A549 (cell line): ENCODE measurements around the gene ZCCHC17. TPM values are rescaled to one million over a fixed set of nuclear protein-coding genes. Genes with fewer than 3 reads are reported as not detected.

ENCODE experiments used
- ATAC-seq, 2 experiments: fragments of 200-7000 bp in 1 of 2; fragments of >200 bp in 1 of 2; cut with Nextera tagmentation in 1 of 2; cut with Tn5 transposase in 1 of 2; 3 replicates each; pipeline versions ENCODE4 v1.8.0 to v1.9.1; 2018 to 2020; ENCODE audit warnings: mild to moderate bottlenecking in 1 of 2, moderate library complexity in 1 of 2
- CTCF ChIA-PET: fragments of 300-600 bp; sonication (Branson Sonifier 250); formaldehyde crosslinking; extraction: SDS; loops from one replicate; lab custom pipeline; 2021; ENCODE audit warnings: antibody characterized with exemption, inconsistent platforms; lab: Yijun Ruan, JAX
- POLR2A ChIA-PET: fragments of 350-600 bp; formaldehyde crosslinking; extraction: SDS; loops from one replicate; lab custom pipeline; 2021; ENCODE audit warnings: antibody characterized with exemption, inconsistent platforms; lab: Yijun Ruan, JAX
- DNase-seq, 2 experiments: peaks; one replicate each; pipeline versions ENCODE4 v3.0.0 to v3.0.0-alpha.2; 2011 to 2016; ENCODE audit warnings: low read depth in 1 of 2, low spot score in 1 of 2
- FAIRE-seq: peaks from 2 replicates; lab custom pipeline; 2011; peaks lifted over from hg19 to GRCh38; lab: Jason Lieb, UNC
- H3K27ac ChIP-seq, 2 experiments: fragments of >200 bp; sonication (Bioruptor Twin); formaldehyde crosslinking; 3 replicates each; pipeline ENCODE4 v1.5.1; 2016 to 2017
- H3K4me1 ChIP-seq: fragments of >200 bp; sonication (Bioruptor Twin); formaldehyde crosslinking; 3 replicates; pipeline ENCODE4 v1.6.1; 2016
- H3K4me2 ChIP-seq: fragments of >200 bp; sonication (Bioruptor Twin); formaldehyde crosslinking; 3 replicates; pipeline ENCODE4 v1.6.1; 2016
- H3K4me3 ChIP-seq: fragments of >200 bp; sonication (Bioruptor Twin); formaldehyde crosslinking; 3 replicates; pipeline ENCODE4 v1.5.1; 2016
- H3K9me3 ChIP-seq: fragments of >200 bp; sonication (Bioruptor Twin); formaldehyde crosslinking; 3 replicates; pipeline ENCODE4 v1.6.1; 2016
- BCL3 ChIP-seq: fragments of >200 bp; sonication (Bioruptor Twin); formaldehyde crosslinking; IDR thresholded peaks from 3 replicates; pipeline ENCODE4 v1.6.1; 2016
- CHD2 ChIP-seq: fragments of 150-350 bp; IDR thresholded peaks from 2 replicates; pipeline ENCODE4 v1.6.1; 2014; ENCODE audit warnings: low read length; ENCODE audit not compliant: partially characterized antibody
- CTCF ChIP-seq: fragments of >200 bp; sonication (Bioruptor Twin); formaldehyde crosslinking; IDR thresholded peaks from 3 replicates; pipeline ENCODE4 v1.5.1; 2016
- EHMT2 ChIP-seq: fragments of 200-600 bp; sonication (generic); IDR thresholded peaks from 2 replicates; pipeline ENCODE4 v1.6.1; 2016; ENCODE audit warnings: antibody characterized with exemption, low read depth, mild to moderate bottlenecking, moderate library complexity
- HEYL ChIP-seq: fragments of 250-450 bp; sonication (Bioruptor Pico); IDR thresholded peaks from 2 replicates; pipeline ENCODE4 v1.8.0; 2021; ENCODE audit warnings: mild to moderate bottlenecking, moderate library complexity
- HOXA7 ChIP-seq: fragments of 250-450 bp; sonication (Bioruptor Pico); IDR thresholded peaks from 2 replicates; pipeline ENCODE4 v1.5.0; 2020; ENCODE audit warnings: mild to moderate bottlenecking, moderate library complexity
- KDM5A ChIP-seq: fragments of 200-600 bp; sonication (generic); IDR thresholded peaks from 2 replicates; pipeline ENCODE4 v1.6.1; 2016; ENCODE audit warnings: antibody characterized with exemption, mild to moderate bottlenecking
- NPAS2 ChIP-seq: fragments of 250-450 bp; sonication (Bioruptor Pico); IDR thresholded peaks from 2 replicates; pipeline ENCODE4 v1.8.0; 2022; ENCODE audit warnings: mild to moderate bottlenecking, moderate library complexity, borderline replicate concordance
- NR3C1 ChIP-seq: fragments of >200 bp; sonication (Bioruptor Twin); formaldehyde crosslinking; IDR thresholded peaks from 3 replicates; pipeline ENCODE4 v1.6.1; 2017
- PHF8 ChIP-seq: fragments of 200-600 bp; sonication (generic); IDR thresholded peaks from 2 replicates; pipeline ENCODE4 v1.6.1; 2016; ENCODE audit warnings: low read depth, mild to moderate bottlenecking, antibody characterized with exemption, moderate library complexity, borderline replicate concordance
- POLR2A ChIP-seq: IDR thresholded peaks from 2 replicates; pipeline ENCODE4 v1.6.1; 2012; ENCODE audit warnings: mild to moderate bottlenecking, low read length
- POLR2AphosphoS2 ChIP-seq: conservative IDR thresholded peaks from 2 replicates; pipeline ENCODE4 v1.6.1; 2012; ENCODE audit warnings: low read length, improper control_type of control experiment, inconsistent platforms
- RAD21 ChIP-seq, 2 experiments: fragments of >200 bp in 1 of 2; sonication (Bioruptor Twin) in 1 of 2; formaldehyde crosslinking in 1 of 2; IDR thresholded peaks in 1 of 2; conservative IDR thresholded peaks in 1 of 2; 2 replicates in 1 of 2; 3 replicates in 1 of 2; pipeline ENCODE4 v1.6.1; 2012 to 2018; ENCODE audit warnings: inconsistent platforms in 1 of 2
- RFX5 ChIP-seq: fragments of 450-650 bp; IDR thresholded peaks from 2 replicates; pipeline ENCODE4 v1.7.1; 2014; ENCODE audit warnings: antibody characterized with exemption, mild to moderate bottlenecking, moderate library complexity
- TP53 ChIP-seq: fragments of 250-450 bp; sonication (Bioruptor Pico); IDR thresholded peaks from 2 replicates; pipeline ENCODE4 v1.5.0; 2021; ENCODE audit warnings: mild to moderate bottlenecking, moderate library complexity
- ZC3H11A ChIP-seq: fragments of 450-650 bp; IDR thresholded peaks from 2 replicates; pipeline ENCODE4 v1.6.1; 2014; ENCODE audit warnings: antibody characterized with exemption, mild to moderate bottlenecking
- ZNF302 ChIP-seq: fragments of 250-450 bp; sonication (Bioruptor Pico); IDR thresholded peaks from 2 replicates; pipeline ENCODE4 v1.9.0; 2021; ENCODE audit warnings: inconsistent platforms, mild to moderate bottlenecking, moderate library complexity
- ZSCAN20 ChIP-seq: fragments of 250-450 bp; sonication (Bioruptor Pico); IDR thresholded peaks from 2 replicates; pipeline ENCODE4 v1.8.0; 2022; ENCODE audit warnings: mild to moderate bottlenecking, moderate library complexity
- WGBS: methylation state at CpG from one replicate; pipeline ENCODE4 v1.1.6; 2017; ENCODE audit errors: missing lambda C conversion rate; 5-methylcytosine and 5-hydroxymethylcytosine counted together
- polyA plus RNA-seq, 4 experiments: library from polyadenylated mRNA; depleted of rRNA in 3 of 4; stranded (reverse); fragments of >200 nt; fragmentation: RNase III in 1 of 4; extraction: RNeasy Plus Mini Kit Qiagen cat#74134 plus additional on column Dnase treatment in 1 of 4; gene quantifications; 2 replicates in 3 of 4; 3 replicates in 1 of 4; pipeline ENCODE4 v1.2.3, GENCODE V29; 2011 to 2017
- TF ChIP-seq, protein P1 (sequence below): fragments of 250-450 bp; sonication (Bioruptor Pico); IDR thresholded peaks from 2 replicates; pipeline ENCODE4 v1.5.0; 2020; ENCODE audit warnings: low read depth, mild to moderate bottlenecking, moderate library complexity

ZCCHC17 gene
- polyA plus RNA-seq, 2 of the 4 experiments (the other 2 are of a cell fraction): 28.0 to 34.5 TPM

GRCh38 chr1:31263408-31263807 lies 33.4 kb upstream of the ZCCHC17 start:
- WGBS: 96% methylated on average over 3 of the region's 3 CpGs
- DNase-seq (no peak), FAIRE-seq (no peak), ATAC-seq (no peak)
- Histone ChIP-seq H3K27ac (no peak overlapping the region), H3K4me2 (no peak overlapping the region), H3K4me3 (no peak overlapping the region), H3K9me3 (no peaks in the 10 kb centered on the region), H3K4me1 (no peaks in the 10 kb centered on the region)
- CTCF ChIA-PET: interaction anchor here (1.1 to 1.5 kb wide), 3 partner anchors 79 to 286 kb away, joined by 3 to 5 read pairs (median 3); no protein-coding TSS in a partner anchor
- POLR2A ChIA-PET: interaction anchor here (0.6 kb wide), 1 partner anchor 19 kb away, joined by 5 read pairs; no protein-coding TSS in a partner anchor
- TF ChIP-seq, protein P1, sequence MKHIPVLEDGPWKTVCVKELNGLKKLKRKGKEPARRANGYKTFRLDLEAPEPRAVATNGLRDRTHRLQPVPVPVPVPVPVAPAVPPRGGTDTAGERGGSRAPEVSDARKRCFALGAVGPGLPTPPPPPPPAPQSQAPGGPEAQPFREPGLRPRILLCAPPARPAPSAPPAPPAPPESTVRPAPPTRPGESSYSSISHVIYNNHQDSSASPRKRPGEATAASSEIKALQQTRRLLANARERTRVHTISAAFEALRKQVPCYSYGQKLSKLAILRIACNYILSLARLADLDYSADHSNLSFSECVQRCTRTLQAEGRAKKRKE (CRISPR knock-in tag): no peak
- TF ChIP-seq HEYL (CRISPR knock-in tag): no peak

- FAIRE-seq: no peak
- no peaks in the 10 kb centered on the region for H3K4me1 ChIP-seq
- WGBS: 93% methylated on average over 1 of the region's 1 CpG
- no peak overlapping the region for H3K27ac ChIP-seq
- no peak overlapping the region for H3K4me2 ChIP-seq
- POLR2A ChIA-PET: no interaction called here
- CTCF ChIA-PET: interaction anchor here (1.5 kb wide), 1 partner anchor 81 kb away, joined by 3 read pairs; no protein-coding TSS in a partner anchor
- DNase-seq: no peak
- TF ChIP-seq ZSCAN20 (CRISPR knock-in tag): no peak
- no peak for TF ChIP-seq KDM5A
- TF ChIP-seq POLR2A: no peak
- no peak for TF ChIP-seq CHD2
- no peak for TF ChIP-seq CTCF
- H3K9me3 ChIP-seq: no peaks in the 10 kb centered on the region
- no peak overlapping the region for H3K4me3 ChIP-seq
- no peak for ATAC-seq
Measured at GRCh38 chr1:31264790-31265386, 31.9 kb upstream of the ZCCHC17 start.

- no peak overlapping the region for H3K4me2 ChIP-seq
- H3K9me3 ChIP-seq: no peaks in the 10 kb centered on the region
- FAIRE-seq: no peak
- no peak for ATAC-seq
- DNase-seq: no peak
- ChIA-PET CTCF (interaction anchor here (0.6 kb wide), 2 partner anchors 67 to 104 kb away, joined by 3 read pairs; no protein-coding TSS in a partner anchor), POLR2A (no interaction called here)
- TF ChIP-seq BCL3: no peak
- TF ChIP-seq ZC3H11A: no peak
- TF ChIP-seq NPAS2 (CRISPR knock-in tag): no peak
- TF ChIP-seq RAD21 (conservative IDR thresholded peaks at IDR 0.05 in 1 of 2, IDR thresholded peaks at IDR 0.05 in 1 of 2): no peak
- TF ChIP-seq RFX5: no peak
- no peak for TF ChIP-seq PHF8
- no peak for TF ChIP-seq CTCF
- no peak for TF ChIP-seq ZNF302 (CRISPR knock-in tag)
- TF ChIP-seq HOXA7: no peak
- TF ChIP-seq EHMT2: no peak
- no peak for TF ChIP-seq POLR2AphosphoS2
- TF ChIP-seq TP53 (CRISPR knock-in tag): no peak
- no peak for TF ChIP-seq NR3C1
- H3K4me3 ChIP-seq: no peak overlapping the region
- no peak overlapping the region for H3K27ac ChIP-seq
- 97% methylated on average over 2 of the region's 2 CpGs for WGBS
- no peaks in the 10 kb centered on the region for H3K4me1 ChIP-seq
Measured at GRCh38 chr1:31266547-31266946, 30.3 kb upstream of the ZCCHC17 start.
